Ishikawa (cell line): ENCODE measurements around the gene OR51F2.

Experiments
- CEBPB ChIP-seq: IDR thresholded peaks from 2 replicates; pipeline ENCODE4 v1.6.1; 2012
- CREB1 ChIP-seq: IDR thresholded peaks from 2 replicates; pipeline ENCODE4 v1.6.1; 2012; ENCODE audit warnings: low read depth
- EGR1 ChIP-seq: IDR thresholded peaks from 2 replicates; pipeline ENCODE4 v1.6.1; 2012
- EP300 ChIP-seq: IDR thresholded peaks from 2 replicates; pipeline ENCODE4 v1.6.1; 2012; ENCODE audit warnings: borderline replicate concordance
- FOXM1 ChIP-seq: IDR thresholded peaks from 2 replicates; pipeline ENCODE4 v1.6.1; 2012; ENCODE audit warnings: low read depth, borderline replicate concordance
- MAX ChIP-seq: IDR thresholded peaks from 2 replicates; pipeline ENCODE4 v1.6.1; 2012
- NFIC ChIP-seq: IDR thresholded peaks from 2 replicates; pipeline ENCODE4 v1.6.1; 2012
- RAD21 ChIP-seq: IDR thresholded peaks from 2 replicates; pipeline ENCODE4 v1.6.1; 2012; ENCODE audit warnings: low read depth
- REST ChIP-seq: IDR thresholded peaks from 2 replicates; pipeline ENCODE4 v1.6.1; 2012; ENCODE audit warnings: low read depth, mild to moderate bottlenecking
- TAF1 ChIP-seq: IDR thresholded peaks from 2 replicates; pipeline ENCODE4 v1.6.1; 2012; ENCODE audit warnings: low read depth, mild to moderate bottlenecking
- TCF12 ChIP-seq: IDR thresholded peaks from 2 replicates; pipeline ENCODE4 v1.6.1; 2012; ENCODE audit warnings: low read depth
- TEAD4 ChIP-seq: IDR thresholded peaks from 2 replicates; pipeline ENCODE4 v1.6.1; 2012
- USF1 ChIP-seq: IDR thresholded peaks from 2 replicates; pipeline ENCODE4 v1.6.1; 2012
- YY1 ChIP-seq: IDR thresholded peaks from 2 replicates; pipeline ENCODE4 v1.6.1; 2012; ENCODE audit warnings: low read depth
- ZBTB7A ChIP-seq: IDR thresholded peaks from 2 replicates; pipeline ENCODE4 v1.6.1; 2012; ENCODE audit warnings: low read depth

The OR51F2 gene

GRCh38 chr11:4821021-4821420 is at the start of gene OR51F2:
OR51F2 (plus strand) TSS chr11:4821321; CDS start chr11:4821422, 101 bp downstream.
- TF ChIP-seq NFIC (no peak), CREB1 (no peak), FOXM1 (no peak), CEBPB (no peak), USF1 (no peak), EGR1 (no peak), TAF1 (no peak), RAD21 (no peak), TCF12 (no peak), YY1 (no peak), REST (no peak), TEAD4 (no peak), ZBTB7A (no peak), EP300 (no peak), MAX (no peak)

- TF ChIP-seq YY1 = no peak
- TF ChIP-seq CREB1 = no peak
- no peak for TF ChIP-seq EP300
- TF ChIP-seq CEBPB = no peak
- no peak for TF ChIP-seq TEAD4
- no peak for TF ChIP-seq TAF1
- no peak for TF ChIP-seq USF1
These were observed 38.7 kb upstream of the OR51F2 start for GRCh38 chr11:4782454-4782853.

- TF ChIP-seq FOXM1 = no peak
- no peak for TF ChIP-seq CEBPB
- TF ChIP-seq TAF1 = no peak
- TF ChIP-seq EGR1 = no peak
- no peak for TF ChIP-seq TCF12
- no peak for TF ChIP-seq RAD21
- TF ChIP-seq TEAD4 = no peak
- no peak for TF ChIP-seq REST
- no peak for TF ChIP-seq EP300
- TF ChIP-seq NFIC = no peak
- no peak for TF ChIP-seq YY1
- TF ChIP-seq ZBTB7A = no peak
- no peak for TF ChIP-seq CREB1
- TF ChIP-seq MAX = no peak
- TF ChIP-seq USF1 = no peak
These were observed 23.9 kb upstream of the OR51F2 start for GRCh38 chr11:4797206-4797605.

- TF ChIP-seq USF1 = no peak
- no peak for TF ChIP-seq MAX
- no peak for TF ChIP-seq YY1
- no peak for TF ChIP-seq CREB1
- no peak for TF ChIP-seq TCF12
- TF ChIP-seq RAD21 = no peak
- TF ChIP-seq EP300 = no peak
- no peak for TF ChIP-seq TAF1
- TF ChIP-seq NFIC = no peak
- TF ChIP-seq ZBTB7A = no peak
- no peak for TF ChIP-seq TEAD4
- no peak for TF ChIP-seq EGR1
These were observed 22.5 kb upstream of the OR51F2 start for GRCh38 chr11:4798427-4799183.

GRCh38 chr11:4804280-4804679 is 16.8 kb upstream of the OR51F2 start, which contains the start of gene OR52R1:
OR52R1 (minus strand) TSS chr11:4804380; CDS start chr11:4804380, 0 bp downstream.
- TF ChIP-seq FOXM1 = no peak
- no peak for TF ChIP-seq MAX
- no peak for TF ChIP-seq EP300
- TF ChIP-seq USF1 = no peak
- no peak for TF ChIP-seq YY1
- TF ChIP-seq TAF1 = no peak
- TF ChIP-seq EGR1 = no peak
- TF ChIP-seq REST = no peak
- no peak for TF ChIP-seq CREB1
- TF ChIP-seq NFIC = no peak
- no peak for TF ChIP-seq ZBTB7A
- no peak for TF ChIP-seq TCF12
- no peak for TF ChIP-seq TEAD4
- no peak for TF ChIP-seq CEBPB
- no peak for TF ChIP-seq RAD21
